Hematopoietic multipotent progenitor cell treated with erythropoietin and hydrocortisone succinate and interleukin-3 and kit ligand, for 4 days (in vitro differentiated cells): ENCODE data around the gene OR2Z1.
A peak's percentile ranks its signal among the peaks of the same experiment; 100 is the strongest.

Source experiments
- DNase-seq: peaks from one replicate; pipeline ENCODE4 v3.0.0-alpha.2; 2015

OR2Z1 gene

DNA sequence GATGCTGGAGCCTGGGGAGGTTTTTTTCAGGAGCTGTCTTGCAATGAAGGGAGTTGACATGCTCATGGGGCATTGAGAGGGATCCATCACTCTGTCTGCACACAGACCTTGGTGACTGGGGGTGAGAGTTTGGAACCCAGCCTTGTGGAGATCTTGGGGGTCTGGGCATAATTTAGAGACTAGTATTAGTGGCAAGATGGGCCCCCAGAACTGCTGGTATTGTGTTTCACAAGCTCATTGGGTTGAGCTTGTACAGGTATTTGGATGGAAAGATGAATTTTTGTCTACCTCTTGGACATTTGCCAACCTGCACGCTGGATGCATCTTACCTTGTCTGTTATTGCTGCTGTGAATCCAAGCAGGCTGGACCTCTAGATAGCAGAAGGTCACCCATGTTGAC is at the start of gene OR2Z1:
Gene OR2Z1 (plus strand): TSS at position 301 of the 400 bp plus-strand sequence. CDS start 9,395 bp downstream, outside the sequence.
- no peak for DNase-seq

GRCh38 chr19:8673276-8673891 is 48.0 kb upstream of the OR2Z1 start:
- no peak for DNase-seq

DNA sequence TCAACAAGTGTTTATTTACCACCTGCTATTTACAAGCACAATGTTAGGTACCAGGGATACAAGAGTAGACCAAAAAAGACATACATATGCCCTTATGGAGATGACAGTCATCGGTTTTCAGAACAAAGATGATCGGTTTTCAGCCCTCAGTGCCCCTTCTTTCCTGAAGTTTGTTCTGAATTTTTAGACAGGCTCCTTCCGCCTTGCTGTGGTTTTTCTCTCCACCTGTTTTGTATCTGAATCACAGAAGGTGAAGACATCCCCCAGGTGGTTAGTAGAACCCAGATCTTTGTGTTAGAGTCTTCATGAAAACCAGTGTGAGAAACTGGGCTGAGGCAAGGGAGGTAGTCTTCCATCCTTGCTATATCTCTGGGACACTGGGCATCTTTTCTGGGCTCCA is 46.4 kb upstream of the OR2Z1 start:
- no peak for DNase-seq

DNA sequence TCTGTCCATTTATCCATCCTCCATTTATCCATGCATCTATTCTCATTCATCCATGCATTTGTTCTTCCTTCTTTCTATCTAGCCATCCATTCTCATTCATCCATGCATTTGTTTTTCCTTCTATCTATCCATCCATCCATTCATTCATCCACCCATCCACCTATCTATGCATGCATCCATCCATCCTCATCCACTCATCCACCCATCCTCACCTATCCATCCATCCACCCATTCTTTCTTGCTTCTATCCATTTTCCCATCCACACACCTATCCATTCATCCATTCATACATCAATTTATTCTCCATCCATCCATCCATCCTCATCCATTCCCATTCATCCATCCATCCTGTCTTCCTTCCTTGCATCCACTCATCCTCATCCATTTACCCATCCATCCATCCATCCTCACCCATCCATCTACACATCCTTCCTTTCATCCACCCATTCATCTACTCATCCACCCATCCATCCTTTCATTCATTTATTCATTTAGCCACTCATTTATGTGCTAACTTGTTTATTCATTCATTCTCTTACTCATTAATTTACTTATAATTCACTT is 43.1 kb upstream of the OR2Z1 start:
- no peak for DNase-seq

DNA sequence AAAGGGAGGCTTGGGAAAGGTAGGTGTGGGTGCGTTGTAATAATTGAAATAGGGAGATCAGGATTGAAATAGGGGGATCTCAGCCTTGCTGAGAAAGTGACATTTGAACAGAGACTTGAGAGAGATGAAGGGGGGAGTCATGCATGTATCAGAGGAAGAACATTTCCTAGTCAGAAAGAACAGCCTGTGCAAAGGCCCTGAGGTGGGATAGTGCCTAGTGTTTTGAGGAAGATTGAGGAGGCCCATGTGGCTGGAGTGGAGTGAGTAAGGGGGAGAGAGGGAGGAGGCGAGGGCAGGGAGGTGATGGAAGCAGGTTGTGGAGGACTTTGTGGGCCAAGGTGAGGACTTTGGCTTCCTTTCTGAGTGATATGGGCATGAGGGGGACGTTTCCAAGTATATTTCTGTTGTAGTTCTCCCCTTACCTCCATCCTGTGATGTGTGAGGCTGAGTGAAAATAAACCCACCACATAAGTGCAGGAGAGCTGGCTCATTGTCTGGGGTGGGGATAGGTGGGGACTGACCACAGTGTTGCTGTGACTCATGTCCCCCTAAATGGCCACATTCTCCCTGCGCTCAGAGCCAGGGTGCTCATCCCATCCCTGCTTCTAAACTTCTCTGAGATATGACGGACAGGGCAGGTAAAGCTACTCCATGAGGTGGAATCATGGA is 40.6 kb upstream of the OR2Z1 start:
- no peak for DNase-seq

- DNase-seq, result no peak
Observed at GRCh38 chr19:8681345-8682029, 39.9 kb upstream of the OR2Z1 start.

- no peak for DNase-seq
Observed at GRCh38 chr19:8682472-8682871, 39.0 kb upstream of the OR2Z1 start.

- DNase-seq, result no peak
Observed at GRCh38 chr19:8682931-8683330, 38.5 kb upstream of the OR2Z1 start.

DNA sequence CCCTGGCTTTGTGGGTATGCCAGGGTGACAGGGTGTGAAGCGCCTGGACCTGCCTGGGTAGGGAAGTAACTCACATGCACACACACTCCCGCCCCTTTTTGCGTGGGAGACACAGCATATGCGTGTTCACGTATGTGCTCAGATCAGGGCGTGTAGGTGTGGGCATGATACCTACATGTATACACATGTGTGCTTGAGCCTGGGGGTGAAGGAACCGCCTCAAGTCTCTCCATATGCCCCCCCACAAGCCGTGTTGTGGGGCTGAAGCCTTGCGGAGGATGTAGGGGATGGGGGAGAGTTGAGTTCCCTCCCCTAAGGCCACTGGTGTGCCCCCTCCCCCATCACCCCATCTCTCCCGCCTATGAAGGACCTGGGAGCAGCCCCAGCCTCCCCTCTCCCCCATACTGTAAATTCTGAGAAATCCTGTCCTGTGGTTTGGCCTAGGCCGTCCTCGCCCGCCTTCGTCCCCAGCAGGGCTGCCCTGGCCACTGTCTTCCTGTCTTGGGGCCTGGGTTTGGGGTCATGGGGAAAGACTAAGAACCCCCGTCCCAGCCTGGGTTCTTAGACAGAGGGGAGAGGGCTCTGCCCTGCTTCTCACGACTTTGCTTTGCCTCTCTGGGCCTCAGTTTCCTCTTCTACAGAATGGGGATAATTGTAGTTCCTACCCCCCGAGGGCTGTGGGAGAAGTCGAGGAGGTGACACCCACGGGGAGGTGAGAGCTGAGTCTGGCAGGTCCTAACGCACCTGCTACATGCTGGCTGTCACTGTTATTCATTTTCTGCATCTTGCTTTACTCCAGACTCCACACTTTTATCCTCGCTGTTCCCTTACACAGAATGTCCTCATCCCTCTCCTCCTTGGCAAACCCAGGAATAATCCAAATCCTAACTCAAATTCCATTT is 37.2 kb upstream of the OR2Z1 start:
- no peak for DNase-seq

DNA sequence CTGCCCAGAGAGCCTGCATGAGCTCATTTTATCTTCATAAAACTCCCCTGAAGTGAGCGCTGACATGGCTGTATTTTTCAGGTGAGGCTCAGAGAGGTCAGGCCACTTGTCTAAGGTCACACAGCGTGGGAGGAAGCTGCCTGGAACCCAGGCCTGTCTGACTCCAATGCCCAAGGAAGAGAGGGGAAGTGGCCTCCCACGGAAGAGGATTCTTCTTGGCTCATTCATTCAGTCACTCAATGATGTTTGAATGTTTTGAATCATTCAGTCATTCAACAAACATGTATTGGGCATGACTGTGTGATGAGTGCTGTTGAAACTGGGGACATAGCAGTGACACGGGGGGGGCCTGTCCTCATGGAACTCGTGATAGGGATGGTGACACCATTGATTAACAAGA is 34.9 kb upstream of the OR2Z1 start:
- no peak for DNase-seq

DNA sequence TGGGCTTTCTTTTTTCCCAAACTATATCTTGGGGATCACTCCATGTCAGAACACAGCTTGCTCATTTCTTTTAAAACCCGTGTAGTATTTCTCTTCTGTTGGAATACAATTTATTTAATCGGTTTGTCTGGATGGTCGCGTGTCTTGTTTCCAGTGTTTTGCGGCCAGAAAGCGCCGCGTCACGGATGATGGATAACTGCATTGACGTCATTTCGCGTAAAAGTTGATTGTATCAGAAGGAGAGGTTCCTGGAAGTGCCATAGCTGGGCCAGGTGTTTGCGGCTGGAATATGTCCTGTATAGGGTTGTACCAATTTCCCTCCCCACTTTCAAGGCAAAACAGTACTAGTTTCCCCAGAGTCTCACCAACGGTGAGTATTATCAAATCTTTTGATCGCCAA is 32.5 kb upstream of the OR2Z1 start:
- no peak for DNase-seq

DNA sequence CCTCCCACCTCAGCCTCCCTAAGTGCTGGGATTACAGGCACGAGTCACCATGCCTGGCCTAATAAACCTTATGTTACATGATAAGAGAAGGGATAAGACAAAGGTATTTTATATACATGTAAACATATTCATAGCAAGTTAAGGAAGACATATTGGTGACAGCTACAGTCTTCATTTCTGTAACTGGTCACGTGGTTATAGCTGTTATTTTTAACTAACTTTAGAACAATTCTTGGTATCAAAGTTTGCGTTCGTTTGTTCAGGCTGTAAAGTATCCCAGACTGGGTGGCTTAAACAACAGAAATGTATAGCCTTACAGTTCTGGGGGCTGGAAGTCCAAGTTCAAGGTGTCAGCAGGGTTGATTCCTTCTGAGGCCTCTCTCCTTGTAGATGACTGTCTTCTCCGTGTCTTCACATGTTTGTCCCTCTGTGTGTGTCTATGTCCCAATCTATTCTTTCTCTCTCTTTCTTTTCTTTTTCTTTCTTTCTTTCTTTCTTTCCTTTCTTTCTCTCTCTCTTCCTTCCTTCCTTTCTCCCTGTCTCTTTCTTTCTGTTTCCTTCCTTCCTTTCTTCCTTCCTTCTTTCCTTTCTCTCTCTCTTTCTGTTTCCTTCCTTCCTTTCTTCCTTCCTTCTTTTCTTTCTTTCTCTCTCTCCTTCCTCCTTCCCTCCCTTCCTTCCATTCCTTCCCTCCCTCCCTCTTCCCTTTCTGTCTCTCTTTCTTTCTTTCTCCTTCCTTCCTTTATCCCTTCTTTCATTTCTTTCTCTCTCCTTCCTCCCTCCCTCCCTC is 30.5 kb upstream of the OR2Z1 start:
- no peak for DNase-seq

- no peak for DNase-seq
Observed at GRCh38 chr19:8695501-8695900, 25.9 kb upstream of the OR2Z1 start.

GRCh38 chr19:8695911-8696310 is 25.5 kb upstream of the OR2Z1 start:
- no peak for DNase-seq

- DNase-seq, result no peak
Observed at GRCh38 chr19:8696993-8697392, 24.4 kb upstream of the OR2Z1 start.

DNA sequence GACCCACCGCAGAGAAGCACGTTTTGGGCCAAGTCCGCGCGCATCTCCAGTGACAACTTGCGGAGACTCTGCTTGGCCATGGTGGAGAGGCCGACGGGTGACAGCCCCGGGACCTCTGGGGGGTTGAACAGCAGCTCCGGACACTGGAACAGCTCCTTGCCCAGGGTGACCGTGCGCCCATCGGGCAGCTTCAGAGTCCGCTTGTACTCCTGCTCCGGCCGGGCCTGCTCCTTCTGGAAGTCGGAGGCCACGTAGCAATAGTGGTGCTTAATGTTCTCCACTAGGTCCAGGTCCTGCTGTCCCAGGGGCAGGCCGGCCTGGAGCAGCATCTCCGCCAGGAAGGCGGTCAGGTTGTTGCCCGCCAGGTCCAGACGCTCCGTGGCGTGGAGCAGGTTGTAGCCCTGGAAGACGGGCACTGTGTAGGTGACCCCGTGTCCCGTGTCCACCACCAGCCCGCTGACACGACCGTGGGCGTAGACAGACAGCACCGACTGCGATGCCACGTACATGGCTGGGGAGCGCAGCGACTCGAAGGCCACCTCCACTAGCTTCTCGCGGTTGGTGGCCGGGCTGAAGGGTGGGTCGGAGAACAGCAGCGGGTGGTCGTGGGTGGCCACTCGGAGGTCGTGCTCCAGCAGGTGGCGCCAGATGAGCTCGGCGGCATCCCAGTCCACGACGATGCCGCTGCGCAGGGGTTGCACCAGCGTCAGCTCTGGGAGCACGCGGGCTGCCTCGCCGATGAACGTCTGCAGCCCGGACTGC is 23.6 kb upstream of the OR2Z1 start:
- DNase-seq, result peak; percentile 41

GRCh38 chr19:8698433-8699063 is 22.9 kb upstream of the OR2Z1 start, which contains the start of gene ACTL9:
TSS of gene ACTL9 (minus strand) at chr19:8698795. CDS start at chr19:8698701, 94 bp downstream.
- DNase-seq, result no peak

DNA sequence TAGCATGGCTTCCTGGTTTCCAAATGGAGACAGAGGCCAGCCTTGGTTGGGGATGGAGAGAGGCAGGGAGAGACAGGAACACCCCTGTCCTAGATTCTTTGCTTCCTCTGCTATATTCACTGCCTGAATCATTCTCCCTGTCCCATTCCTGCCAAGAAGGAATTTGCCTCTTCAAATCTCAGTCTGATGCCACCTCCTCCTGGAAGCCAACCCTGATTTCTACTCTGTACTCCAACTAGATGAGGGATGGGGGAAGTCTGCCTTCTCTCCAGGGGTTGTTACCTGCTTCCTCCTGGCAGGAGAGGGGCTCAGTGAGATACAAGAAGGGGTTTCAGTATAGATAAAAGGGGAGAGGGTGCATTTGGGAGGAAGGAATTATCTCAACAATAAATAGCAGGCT is 21.5 kb upstream of the OR2Z1 start:
- no peak for DNase-seq

DNA sequence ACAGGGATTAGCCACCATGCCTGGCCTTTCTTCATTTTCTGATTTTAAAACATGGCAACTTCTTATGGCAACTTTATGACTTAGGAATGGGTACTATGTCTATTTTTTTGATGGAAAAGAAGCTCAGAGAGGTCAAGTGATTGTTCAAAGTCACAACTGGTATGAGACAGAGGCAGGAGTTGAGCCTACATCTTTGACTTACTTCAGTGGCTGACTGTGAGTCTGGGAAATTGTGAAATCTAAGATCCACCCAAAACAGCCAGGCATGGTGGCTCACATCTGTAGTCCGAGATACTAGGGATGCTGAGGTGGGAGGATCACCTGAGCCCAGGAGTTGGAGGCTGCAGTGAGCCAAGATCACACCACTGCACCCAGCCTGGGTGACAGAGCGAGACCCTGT is 20.5 kb upstream of the OR2Z1 start:
- DNase-seq, result no peak

DNA sequence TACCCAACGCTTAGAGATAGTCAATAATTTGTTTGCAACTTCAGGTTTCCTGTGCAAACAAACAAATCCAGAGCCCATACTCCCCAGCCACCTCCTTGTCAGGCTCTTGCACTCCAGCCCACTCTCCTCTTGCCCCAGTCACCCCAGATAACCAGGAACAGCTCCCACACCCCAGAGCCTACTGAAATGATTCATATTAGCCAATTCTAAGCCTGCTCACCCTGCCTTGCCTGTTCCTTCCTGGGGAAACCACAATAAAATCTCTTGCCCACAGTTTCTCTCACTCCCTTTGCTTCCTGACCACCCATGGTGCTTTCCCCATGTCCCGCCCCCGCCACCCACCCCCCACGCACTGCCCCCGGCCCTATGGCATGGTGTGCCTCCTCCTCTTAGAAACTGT is 19.1 kb upstream of the OR2Z1 start:
- DNase-seq, result peak; percentile 81

- DNase-seq, result no peak
Observed at GRCh38 chr19:8703223-8703622, 18.2 kb upstream of the OR2Z1 start.
